ENCODE results near the gene CLBA1.
A peak's percentile ranks its signal among the peaks of the same experiment; 100 is the strongest.

The CLBA1 gene

GRCh38 chr14:104983231-104983721 is 2.3 kb upstream of the CLBA1 start:
- no peak overlapping the region for H3K4me3 ChIP-seq (replicated peaks; ENCODE audit: insufficient read depth, low read length)
- TF ChIP-seq POLR2AphosphoS5 (IDR thresholded peaks at IDR 0.05; ENCODE audit: low read depth) (no peak), SPI1 (IDR thresholded peaks at IDR 0.05; ENCODE audit: borderline replicate concordance, low read depth) (no peak), REST (IDR thresholded peaks at IDR 0.05; ENCODE audit: insufficient replicate concordance, low read depth) (no peak), GABPA (IDR thresholded peaks at IDR 0.05; ENCODE audit: low read depth) (no peak), CTCF (IDR thresholded peaks at IDR 0.05; ENCODE audit: insufficient read depth, low read length) (no peak)
- peaks cover 9% of the 10 kb centered on the region for H3K27me3 ChIP-seq (ENCODE audit: insufficient read depth, poor library complexity, severe bottlenecking)
- DNase-seq (ENCODE audit: low read depth in 1 of 2, low spot score in 1 of 2) = no peak
- no peak overlapping the region for H3K27ac ChIP-seq (replicated peaks)

- TF ChIP-seq REST (IDR thresholded peaks at IDR 0.05; ENCODE audit: insufficient replicate concordance, low read depth) (no peak), GABPA (IDR thresholded peaks at IDR 0.05; ENCODE audit: low read depth) (no peak), POLR2AphosphoS5 (IDR thresholded peaks at IDR 0.05; ENCODE audit: low read depth) (no peak), SPI1 (IDR thresholded peaks at IDR 0.05; ENCODE audit: borderline replicate concordance, low read depth) (no peak), CTCF (IDR thresholded peaks at IDR 0.05; ENCODE audit: insufficient read depth, low read length) (no peak)
- Histone ChIP-seq H3K27ac (replicated peaks) (no peak overlapping the region), H3K4me3 (replicated peaks; ENCODE audit: insufficient read depth, low read length) (no peak overlapping the region), H3K27me3 (ENCODE audit: insufficient read depth, poor library complexity, severe bottlenecking) (peaks cover 1% of the 10 kb centered on the region)
- DNase-seq (ENCODE audit: low read depth in 1 of 2, low spot score in 1 of 2) = no peak
These were observed 1.3 kb upstream of the CLBA1 start for GRCh38 chr14:104984056-104984894.

- Histone ChIP-seq H3K4me3 (replicated peaks; ENCODE audit: insufficient read depth, low read length) (peak overlapping the region; percentile 82; the same call in 1 of the 2 replicates), H3K27ac (replicated peaks) (no peak overlapping the region), H3K27me3 (ENCODE audit: insufficient read depth, poor library complexity, severe bottlenecking) (no peaks in the 10 kb centered on the region)
- TF ChIP-seq POLR2AphosphoS5 (IDR thresholded peaks at IDR 0.05; ENCODE audit: low read depth) (no peak), SPI1 (IDR thresholded peaks at IDR 0.05; ENCODE audit: borderline replicate concordance, low read depth) (no peak), GABPA (IDR thresholded peaks at IDR 0.05; ENCODE audit: low read depth) (no peak), CTCF (IDR thresholded peaks at IDR 0.05; ENCODE audit: insufficient read depth, low read length) (no peak), REST (IDR thresholded peaks at IDR 0.05; ENCODE audit: insufficient replicate concordance, low read depth) (no peak)
- no peak for DNase-seq (ENCODE audit: low read depth in 1 of 2, low spot score in 1 of 2)
These were observed 1.0 kb downstream of the CLBA1 start for GRCh38 chr14:104986487-104987164.

All from HL-60 (cell line).